SKM-1 (cell line): Measurements from ENCODE around the gene CRNKL1.

Source experiments
- DNase-seq: peaks from one replicate; lab custom pipeline; 2025; ENCODE audit not compliant: unreplicated experiment; lab: John Stamatoyannopoulos, UW

The CRNKL1 gene

DNA sequence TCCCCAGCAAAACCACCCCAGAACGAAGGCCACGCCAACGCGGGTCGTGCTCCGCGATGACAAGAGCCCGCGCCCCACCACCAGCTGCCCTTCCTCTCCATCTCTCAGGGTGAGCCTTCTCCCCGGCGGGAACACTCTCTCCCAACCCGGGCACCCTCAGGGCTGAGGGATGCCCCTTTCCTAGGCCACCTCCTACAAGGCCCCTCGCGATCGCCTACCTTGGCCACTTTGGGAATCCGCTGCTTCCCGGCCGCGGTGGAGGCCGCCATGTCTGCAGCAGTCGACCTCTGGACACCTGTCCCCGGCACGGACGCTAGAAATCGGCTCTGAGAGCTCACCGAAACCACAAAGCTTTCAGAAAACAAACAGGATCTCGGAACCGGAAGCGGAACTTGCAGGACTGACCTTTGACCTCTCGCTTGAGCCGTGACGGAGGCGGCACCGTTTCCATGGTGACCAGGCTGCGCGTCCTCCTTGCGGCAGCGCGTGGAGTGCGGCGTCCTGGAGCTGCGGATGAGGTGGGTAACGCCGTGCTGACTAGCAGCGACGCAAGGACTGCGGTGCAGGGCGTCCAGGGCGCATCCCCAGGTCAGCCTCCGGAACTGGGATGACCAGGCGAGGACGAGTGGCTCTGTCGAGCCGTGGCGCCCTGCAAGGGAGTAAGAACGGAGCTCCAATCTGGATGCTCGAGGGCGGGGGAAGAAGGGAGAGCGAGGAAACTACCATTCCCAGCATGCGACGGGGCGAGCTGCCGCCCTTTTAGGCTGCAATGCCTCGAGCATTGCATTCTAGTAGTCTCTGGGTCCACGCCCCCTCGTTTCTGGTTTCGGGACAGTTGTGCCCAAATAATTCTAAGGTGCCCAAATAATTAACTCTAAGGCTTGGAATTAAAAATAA, at the start of gene CRNKL1, which contains the start of gene CFAP61:
Gene CRNKL1 (minus strand): TSS at position 393 of the 897 bp plus-strand sequence. CDS start 124 bp downstream, at position 269.
Gene CFAP61 (plus strand): TSS at position 459 of the 897 bp plus-strand sequence. CDS start 4,122 bp downstream, outside the sequence.
- DNase-seq = peak; percentile 88

DNA sequence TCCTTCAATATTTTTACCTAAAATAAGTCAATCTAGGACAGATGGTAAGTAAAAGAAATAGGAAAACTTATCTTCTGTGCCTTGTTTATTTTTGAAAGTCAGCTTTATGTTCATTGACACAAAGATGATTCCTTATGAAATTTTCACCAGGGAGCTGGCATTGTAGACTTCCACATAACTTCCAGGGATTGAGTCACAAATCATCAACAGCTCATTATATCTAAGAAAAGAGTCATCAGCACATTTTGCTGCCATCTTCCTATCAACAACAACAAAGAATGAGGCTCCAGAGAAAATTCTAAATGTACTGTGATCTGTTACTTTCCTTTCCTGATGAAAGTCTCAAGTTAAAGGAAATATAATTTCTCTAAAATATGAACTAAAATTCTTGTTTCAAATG, 48.6 kb upstream of the CRNKL1 start:
- no peak for DNase-seq

DNA sequence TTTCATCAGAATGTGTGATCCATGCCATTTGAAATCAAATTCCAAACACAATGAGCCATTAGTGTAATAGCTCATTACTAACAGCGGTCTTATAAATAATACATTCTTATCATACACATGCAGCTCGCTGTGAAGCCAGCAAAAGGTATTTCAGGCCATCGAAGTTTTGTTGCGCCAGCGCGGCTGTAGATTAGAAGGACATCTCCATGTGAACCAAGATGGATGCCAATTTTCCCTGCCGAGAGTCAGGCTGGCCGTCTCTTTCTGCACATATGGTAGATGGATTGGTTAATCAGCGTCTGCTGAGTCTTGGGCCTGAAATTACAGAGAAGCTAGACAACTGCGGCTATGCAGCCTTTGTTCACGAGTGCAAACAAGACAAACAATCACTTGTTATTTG, 44.2 kb upstream of the CRNKL1 start:
- DNase-seq = no peak

DNA sequence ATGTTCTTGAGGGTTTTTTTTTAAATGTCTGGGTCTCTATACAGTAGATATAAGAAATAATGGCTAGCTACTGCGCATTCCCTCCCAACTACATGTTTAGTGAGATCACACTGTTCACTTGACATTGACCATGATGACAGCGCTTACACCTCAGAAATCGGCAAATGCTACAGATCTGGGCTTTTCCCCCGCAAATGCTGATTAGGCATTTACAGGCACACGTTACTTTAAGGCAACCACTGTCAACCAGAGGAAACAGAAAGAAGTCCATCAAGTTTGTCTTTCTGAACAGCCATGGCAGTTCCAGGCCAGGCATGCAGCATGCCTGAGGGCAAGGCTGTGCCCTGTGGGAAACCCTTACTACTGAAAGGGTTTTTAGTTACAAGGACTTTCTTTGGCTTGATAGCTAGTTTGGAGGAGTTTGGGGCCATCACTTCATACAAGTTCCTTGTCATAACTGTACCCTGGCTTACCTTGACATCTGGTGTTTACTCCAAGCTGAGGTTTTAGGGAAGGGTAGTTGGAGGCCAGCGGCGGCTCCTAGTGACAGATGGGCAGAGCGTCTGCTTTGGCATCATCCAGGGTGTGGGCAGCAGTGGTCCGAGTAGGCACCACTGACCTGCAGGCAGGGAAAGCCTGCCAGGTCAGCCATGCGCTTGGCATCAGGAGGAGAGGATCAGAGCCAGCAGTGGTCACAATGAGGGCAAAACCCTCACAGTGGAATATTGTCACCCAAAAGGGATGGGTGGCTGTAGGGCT, 43.0 kb upstream of the CRNKL1 start:
- no peak for DNase-seq

- DNase-seq = no peak
Observed at GRCh38 chr20:20094410-20094809, 42.1 kb upstream of the CRNKL1 start.

GRCh38 chr20:20092827-20093226, 40.6 kb upstream of the CRNKL1 start:
- no peak for DNase-seq

DNA sequence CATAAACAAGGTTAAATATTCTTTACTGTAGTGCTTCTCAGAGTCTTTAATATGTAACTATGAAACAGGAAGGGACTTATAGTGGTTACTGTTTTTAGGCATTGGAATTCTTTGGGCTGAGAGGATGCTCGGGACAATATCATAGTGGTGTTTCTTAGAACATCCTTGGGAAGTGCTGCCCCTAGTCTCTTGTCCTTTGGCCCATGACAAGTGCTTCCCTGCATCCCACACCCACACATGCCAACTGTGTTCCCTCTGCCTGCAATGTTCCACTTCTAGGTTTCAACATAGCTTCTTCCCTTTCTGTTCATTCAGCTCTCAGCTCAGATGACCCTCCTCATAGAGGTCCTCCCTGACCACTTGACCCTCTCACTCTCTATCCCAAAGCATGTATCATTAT, 37.7 kb upstream of the CRNKL1 start:
- DNase-seq = no peak

- no peak for DNase-seq
Observed at GRCh38 chr20:20089018-20089417, 36.8 kb upstream of the CRNKL1 start.

DNA sequence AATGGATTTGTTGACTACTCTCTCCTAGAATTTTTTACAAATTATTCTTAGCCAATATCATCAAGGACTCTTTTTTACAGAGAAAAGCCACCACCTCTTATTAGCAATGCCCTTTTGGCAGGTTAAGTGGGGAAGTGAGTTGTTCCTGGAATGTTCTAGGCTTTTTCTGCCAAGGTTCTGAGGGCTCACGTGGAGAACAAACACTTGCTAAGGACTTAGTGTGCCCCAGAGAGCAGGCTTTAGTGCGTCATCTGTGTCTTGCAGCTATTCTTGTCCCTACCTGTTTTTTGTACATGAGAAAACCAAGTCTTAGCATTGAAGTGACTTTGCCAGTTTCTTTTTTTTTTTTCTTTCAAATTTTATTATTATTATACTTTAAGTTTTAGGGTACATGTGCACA, 33.5 kb upstream of the CRNKL1 start:
- no peak for DNase-seq

GRCh38 chr20:20085071-20085470, 32.8 kb upstream of the CRNKL1 start:
- no peak for DNase-seq

DNA sequence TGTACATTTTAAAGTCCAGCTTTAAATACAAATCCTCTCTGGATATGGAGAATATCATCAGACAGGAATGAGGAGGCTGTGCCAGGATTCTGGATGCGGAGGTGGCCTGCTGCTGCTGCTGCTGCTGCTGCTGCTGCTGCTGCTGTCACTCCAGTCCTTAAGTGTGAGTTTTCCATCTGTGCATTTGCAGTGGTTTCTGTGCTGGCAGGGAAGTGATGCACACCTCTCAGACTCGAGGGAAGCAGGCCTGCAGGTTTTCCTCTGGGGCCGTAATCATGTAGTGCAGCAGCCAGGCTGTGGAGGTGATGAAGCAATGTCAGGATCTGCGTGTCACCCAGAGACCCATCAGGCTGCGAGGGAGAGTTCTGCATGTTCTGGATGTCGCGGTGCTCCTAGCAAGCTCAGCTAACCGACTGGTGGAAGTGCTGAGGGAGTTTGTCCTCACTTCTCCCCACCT, 32.1 kb upstream of the CRNKL1 start:
- no peak for DNase-seq

GRCh38 chr20:20083807-20084206, 31.5 kb upstream of the CRNKL1 start:
- DNase-seq = peak; percentile 19

DNA sequence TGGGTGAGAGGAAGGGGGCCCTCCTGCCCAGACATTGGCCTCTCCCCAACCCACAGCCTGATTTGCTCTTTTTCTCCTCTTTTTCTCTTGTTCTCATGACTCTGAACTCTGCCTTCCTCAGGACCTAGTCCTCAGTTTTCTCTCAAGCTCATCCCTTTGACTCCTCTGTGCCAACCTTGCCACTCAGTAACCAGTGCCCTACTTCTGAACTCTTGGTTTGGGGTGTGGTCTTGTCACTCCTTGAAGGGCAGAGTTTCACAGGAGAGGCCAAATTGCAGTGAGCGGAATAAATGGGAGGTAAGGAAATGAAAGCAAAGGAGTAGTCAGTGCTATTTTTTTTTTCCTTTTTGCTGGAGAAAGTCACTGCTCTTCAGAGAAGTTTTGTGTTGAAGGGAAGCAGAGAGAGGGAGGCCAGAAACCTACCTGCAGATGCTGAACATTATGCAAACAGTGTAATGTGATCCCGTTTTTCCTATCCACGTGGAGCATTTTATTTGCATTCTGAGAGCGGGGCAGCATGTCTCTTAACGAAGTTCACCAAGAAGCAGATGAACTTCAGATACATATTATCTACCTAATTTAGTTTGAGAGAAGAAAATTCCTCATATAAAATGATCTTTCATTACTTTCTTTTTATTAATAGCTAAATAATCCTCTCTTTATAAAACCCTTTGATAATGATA, 27.0 kb upstream of the CRNKL1 start:
- DNase-seq = no peak

DNA sequence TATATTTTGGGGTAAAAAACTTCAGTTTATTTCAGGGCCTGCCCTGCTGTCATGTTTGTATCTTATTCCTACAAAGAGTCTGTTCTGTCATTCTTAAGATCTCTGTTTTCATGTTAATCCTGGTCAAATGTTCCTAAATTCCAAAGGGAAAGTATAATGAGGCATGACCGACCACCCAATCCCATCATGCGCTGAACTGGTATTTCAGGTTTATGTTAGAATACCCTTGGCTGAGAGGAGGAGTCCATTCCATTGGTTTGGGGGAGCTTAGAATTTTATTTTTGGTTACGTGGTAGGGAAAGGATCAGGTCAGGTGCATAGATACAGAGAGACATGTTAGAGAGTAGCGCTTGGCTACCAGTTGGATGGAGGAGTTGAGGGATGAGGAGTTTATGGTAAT, 25.8 kb upstream of the CRNKL1 start:
- DNase-seq = no peak

DNA sequence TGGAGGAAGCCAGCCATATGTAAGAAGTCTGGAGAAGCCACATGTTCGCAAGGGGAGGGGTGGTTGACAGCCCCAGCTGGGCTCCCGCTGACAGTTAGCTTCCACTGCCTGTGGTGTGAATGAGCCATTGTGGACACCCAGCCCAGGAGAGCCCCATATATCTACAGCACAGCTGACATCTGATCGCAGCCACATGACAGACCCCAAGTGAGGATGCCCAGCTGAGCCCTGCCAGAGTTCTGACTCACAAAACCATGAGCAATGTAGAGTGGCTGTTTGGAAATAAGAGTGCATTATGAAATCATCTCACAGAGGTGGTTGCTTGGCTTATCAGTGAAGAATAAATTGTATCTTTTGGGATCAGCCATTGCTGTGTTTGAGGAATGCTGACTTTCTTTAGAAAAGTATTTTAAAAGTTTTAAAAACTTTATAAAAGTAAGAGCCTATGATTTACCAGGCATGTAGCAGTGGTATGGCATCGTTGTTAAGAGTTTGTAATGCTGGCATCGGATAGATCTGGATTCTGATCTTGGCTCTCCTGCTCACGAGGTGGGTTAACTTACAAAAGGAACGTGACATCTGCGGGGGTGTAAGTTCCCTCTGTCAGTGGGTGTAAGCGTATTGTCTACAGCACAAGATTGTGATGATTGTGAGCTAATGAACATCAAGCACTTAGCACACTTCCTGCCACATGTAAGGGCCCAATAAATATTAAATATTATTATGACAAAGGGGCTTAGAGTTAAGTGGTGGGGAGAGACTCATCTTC, 24.2 kb upstream of the CRNKL1 start:
- DNase-seq = no peak

GRCh38 chr20:20075032-20075431, 22.8 kb upstream of the CRNKL1 start:
- DNase-seq = no peak

DNA sequence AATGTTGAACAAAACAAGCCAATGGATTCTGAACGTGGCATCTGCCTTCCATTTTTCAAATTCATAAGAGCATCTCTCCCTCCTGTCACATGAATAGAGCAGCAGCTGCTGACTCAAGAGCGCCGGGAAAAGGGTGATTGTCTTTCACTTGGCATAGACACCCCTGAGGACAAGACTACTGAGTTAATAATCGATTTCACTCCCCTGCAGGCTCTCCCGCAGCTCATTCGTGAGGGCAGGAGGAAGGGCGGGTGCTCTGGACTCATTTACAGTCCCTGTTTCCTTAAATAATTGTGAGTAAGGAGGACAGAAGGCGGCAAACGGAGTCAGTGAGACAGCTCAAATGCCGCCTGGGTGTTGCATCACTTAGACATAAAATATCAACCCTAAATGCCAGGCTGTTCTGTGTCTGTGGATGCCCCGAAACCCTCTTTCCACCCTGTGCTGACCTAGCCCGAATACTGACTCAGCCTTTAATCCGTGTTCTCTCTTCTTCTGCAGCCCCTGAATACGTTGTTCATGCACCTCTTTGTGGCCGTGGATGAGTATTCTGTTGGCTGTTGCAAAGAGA, 21.6 kb upstream of the CRNKL1 start:
- no peak for DNase-seq

DNA sequence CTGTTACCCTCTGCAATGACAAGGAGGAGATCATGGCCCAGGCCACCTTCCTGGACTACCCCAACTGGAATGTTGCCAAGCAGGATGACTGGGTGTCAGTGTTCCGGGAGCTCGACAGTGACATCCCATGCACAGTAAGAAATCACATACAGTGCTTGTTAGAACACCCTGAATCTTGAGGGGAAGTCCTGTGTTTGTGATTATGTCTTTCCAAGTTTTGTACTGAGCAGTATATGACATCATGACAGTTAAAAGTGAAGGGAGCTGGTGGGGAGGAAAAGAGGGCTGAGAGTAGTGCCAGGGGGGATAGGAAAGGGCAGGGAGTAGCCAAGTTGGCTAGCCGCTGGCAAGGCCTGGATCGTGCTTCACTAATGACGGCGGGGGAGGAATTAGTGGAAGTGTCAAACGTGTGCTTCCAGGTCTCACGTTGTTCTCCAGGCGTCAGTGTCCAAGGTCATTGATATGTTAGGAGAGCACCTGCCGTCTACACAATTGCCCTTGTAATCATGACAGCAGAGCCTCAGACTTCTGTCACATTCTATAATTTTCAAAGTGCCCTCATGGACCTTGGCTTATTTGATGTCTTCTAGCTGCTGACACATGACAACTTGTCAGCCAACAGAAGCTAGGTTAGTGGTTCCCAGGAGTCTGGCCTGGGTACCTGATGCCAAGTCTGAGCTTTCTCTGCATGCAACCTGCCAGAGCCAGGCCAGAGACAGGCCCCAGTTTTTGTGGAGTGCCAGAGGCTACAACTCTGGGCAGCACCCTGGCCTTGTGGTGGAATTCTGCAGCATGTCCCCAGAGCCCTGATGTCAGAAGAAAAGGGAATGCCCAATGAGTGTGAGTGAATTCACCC, 18.8 kb upstream of the CRNKL1 start:
- DNase-seq = no peak

DNA sequence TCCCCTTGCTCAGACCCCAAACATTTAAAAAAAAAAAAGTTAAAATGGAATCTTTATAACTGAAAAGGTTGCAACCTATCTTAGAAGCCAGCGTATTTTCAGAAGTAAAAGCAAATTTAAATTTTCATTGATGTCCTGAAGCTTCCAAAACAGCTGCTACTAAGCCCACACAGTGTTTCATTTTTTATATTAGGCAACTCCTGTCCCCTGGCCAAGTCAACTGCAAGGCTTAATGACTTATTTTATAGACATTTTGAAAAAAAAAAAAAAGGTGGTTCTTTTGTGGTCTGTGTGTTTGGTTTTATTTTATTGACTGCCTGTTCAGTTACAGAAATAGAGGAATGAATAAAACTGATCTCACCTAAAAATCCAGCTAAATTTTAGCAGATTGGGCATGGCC, 13.1 kb upstream of the CRNKL1 start:
- DNase-seq = no peak
